ENCODE measurements around the gene LUC7L2. TPM values are rescaled to one million over a fixed set of nuclear protein-coding genes. Genes with fewer than 3 reads are reported as not detected.

The LUC7L2 gene
- total and polyA plus RNA-seq, 11 donors: 29.4 to 55.4 (median 46.2) TPM

DNA sequence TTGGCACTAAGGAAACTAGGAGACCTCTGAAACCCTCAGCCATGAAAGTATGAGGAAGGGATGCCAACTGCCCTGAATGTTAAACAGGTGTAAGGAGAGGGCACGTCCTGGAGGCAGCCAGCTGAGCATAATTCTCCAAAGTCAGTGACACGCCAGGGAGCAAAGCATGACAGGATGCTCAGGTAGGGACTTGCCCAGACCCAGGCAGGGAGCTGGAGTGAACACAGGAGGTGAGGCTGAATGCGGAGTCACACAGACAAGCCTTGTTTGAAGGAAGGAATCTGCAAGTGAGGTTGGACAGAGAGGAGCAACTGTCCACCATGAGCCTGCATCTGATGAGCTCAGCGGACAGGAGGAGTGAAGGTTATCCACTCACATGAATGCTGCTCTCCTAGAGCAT, 82.3 kb downstream of the LUC7L2 start:
- no peak for ATAC-seq
- Histone ChIP-seq H3K27ac (no peak overlapping the region), H3K9me3 (no peaks in the 10 kb centered on the region), H3K36me3 (no peaks in the 10 kb centered on the region), H3K4me1 (peaks cover 0 to 4% (median 0%) of the 10 kb centered on the region in 12 donors), H3K27me3 (no peaks in the 10 kb centered on the region), H3K4me3 (no peak overlapping the region)
- DNase-seq: no peak
- WGBS, 4 donors: 76 to 88% (median 82%) methylated on average over 4 of the region's 4 CpGs
- intact Hi-C loops (cut with DNase I): no loop called here
- no peak for TF ChIP-seq POLR2A (IDR thresholded peaks at IDR 0.05)
- TF ChIP-seq, protein P1, sequence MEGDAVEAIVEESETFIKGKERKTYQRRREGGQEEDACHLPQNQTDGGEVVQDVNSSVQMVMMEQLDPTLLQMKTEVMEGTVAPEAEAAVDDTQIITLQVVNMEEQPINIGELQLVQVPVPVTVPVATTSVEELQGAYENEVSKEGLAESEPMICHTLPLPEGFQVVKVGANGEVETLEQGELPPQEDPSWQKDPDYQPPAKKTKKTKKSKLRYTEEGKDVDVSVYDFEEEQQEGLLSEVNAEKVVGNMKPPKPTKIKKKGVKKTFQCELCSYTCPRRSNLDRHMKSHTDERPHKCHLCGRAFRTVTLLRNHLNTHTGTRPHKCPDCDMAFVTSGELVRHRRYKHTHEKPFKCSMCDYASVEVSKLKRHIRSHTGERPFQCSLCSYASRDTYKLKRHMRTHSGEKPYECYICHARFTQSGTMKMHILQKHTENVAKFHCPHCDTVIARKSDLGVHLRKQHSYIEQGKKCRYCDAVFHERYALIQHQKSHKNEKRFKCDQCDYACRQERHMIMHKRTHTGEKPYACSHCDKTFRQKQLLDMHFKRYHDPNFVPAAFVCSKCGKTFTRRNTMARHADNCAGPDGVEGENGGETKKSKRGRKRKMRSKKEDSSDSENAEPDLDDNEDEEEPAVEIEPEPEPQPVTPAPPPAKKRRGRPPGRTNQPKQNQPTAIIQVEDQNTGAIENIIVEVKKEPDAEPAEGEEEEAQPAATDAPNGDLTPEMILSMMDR (IDR thresholded peaks at IDR 0.05): no peak

DNA sequence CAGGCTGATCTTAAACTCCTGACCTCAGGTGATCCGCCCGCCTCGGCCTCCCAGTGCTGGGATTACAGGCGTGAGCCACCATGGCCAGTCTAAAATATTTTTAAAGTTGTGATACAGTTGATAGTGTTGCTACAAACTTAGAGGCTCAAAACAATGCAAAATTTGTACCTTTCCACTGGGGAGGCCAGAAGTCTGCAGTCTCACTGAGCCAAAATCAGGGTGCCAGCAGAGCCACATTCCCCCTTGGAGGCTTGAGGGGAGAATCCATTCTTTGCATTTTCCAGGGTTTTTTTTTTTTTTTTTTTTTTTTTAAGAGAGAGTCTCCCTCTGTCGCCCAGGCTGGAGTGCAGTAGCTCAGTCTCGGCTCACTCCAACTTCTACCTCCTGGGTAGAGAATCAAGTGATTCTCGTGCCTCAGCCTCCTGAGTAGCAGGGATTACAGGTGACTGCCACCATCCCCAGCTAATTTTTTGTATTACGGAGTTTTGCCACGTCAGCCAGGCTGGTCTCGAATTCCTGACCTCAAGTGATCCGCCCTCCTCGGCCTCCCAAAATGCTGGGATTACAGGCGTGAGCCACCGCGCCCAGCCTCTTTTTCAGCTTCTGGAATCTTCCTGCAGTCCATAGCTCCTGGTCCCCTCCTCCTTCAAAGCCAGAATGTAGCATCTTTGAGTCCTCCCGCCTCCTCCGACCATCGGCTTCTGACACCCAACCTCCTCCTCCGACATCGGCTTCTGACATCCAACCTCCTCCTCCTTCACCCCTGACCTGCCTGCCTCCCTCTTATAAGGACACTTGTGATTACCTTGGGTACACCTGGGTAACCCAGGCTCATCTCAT, 86.6 kb downstream of the LUC7L2 start:
- H3K27ac ChIP-seq: no peak overlapping the region
- H3K27me3 ChIP-seq: no peaks in the 10 kb centered on the region
- intact Hi-C loops (cut with DNase I): no loop called here
- WGBS, 4 donors: 91 to 93% (median 93%) methylated on average over 20 of the region's 20 CpGs
- TF ChIP-seq, protein P1 (IDR thresholded peaks at IDR 0.05): no peak
- TF ChIP-seq POLR2A (IDR thresholded peaks at IDR 0.05): no peak
- ATAC-seq (no peak), DNase-seq (no peak)
- H3K9me3 ChIP-seq: no peaks in the 10 kb centered on the region
- H3K36me3 ChIP-seq: no peaks in the 10 kb centered on the region
- H3K4me3 ChIP-seq: no peak overlapping the region
- H3K4me1 ChIP-seq: no peaks in the 10 kb centered on the region

DNA sequence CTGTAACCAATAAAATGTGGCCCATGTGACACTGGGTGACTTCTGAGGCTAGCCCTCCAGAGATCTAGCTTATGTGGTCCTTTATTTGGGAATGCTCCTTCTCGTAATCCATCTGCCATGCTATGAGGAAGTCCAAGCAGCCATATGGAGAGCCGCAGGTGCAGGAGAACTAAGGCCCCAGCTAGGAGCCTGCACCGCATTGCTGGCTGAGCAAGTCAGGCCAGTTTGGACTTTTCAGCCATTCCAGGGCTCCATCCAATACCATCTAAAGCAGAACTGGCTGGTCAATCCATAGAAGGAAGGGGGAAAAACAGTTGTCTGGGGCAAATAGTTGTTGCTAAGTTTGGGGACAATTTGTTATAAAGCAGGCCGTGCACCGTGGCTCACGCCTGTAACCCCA, 91.2 kb downstream of the LUC7L2 start:
- intact Hi-C loops (cut with DNase I): no loop called here
- DNase-seq (no peak), ATAC-seq (no peak)
- H3K27ac ChIP-seq: no peak overlapping the region
- H3K9me3 ChIP-seq: no peaks in the 10 kb centered on the region
- H3K4me1 ChIP-seq: peaks cover 0 to 4% (median 0%) of the 10 kb centered on the region in 12 donors
- H3K4me3 ChIP-seq: no peak overlapping the region
- no peaks in the 10 kb centered on the region for H3K27me3 ChIP-seq
- WGBS, 4 donors: 92 to 96% (median 94%) methylated on average over 6 of the region's 6 CpGs
- TF ChIP-seq, protein P1 (IDR thresholded peaks at IDR 0.05): no peak
- no peak for TF ChIP-seq POLR2A (IDR thresholded peaks at IDR 0.05)
- H3K36me3 ChIP-seq: no peaks in the 10 kb centered on the region

DNA sequence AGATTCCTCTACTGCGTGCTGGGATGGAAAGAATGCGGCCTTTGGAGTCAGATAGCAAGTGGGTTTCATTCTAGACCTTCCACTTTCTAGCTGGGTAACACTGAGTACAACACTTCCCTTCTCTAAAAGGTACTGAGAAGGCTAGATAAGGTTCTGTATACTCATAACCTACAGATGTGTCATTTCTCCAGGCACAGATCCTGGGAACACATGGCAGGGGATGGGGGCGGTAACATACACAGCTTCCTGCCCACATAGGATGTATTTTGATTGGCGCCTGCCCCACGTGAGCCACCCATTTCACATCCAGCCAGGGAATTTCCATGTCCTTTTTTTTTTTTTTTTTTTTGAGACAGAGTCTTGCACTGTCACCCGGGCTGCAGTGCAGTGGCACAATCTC, 91.9 kb downstream of the LUC7L2 start:
- WGBS, 4 donors: 75 to 78% (median 76%) methylated on average over 6 of the region's 6 CpGs
- H3K36me3 ChIP-seq: no peaks in the 10 kb centered on the region
- peaks cover 0 to 4% (median 0%) of the 10 kb centered on the region in 12 donors for H3K4me1 ChIP-seq
- TF ChIP-seq POLR2A (IDR thresholded peaks at IDR 0.05): no peak
- TF ChIP-seq, protein P1 (IDR thresholded peaks at IDR 0.05): no peak
- ATAC-seq (no peak), DNase-seq (no peak)
- H3K27me3 ChIP-seq: no peaks in the 10 kb centered on the region
- H3K4me3 ChIP-seq: no peak overlapping the region
- intact Hi-C loops (cut with DNase I): no loop called here
- H3K27ac ChIP-seq: no peak overlapping the region
- H3K9me3 ChIP-seq: no peaks in the 10 kb centered on the region

All from heart left ventricle (tissue), 16 donors.